ENCODE measurements around the gene BRSK2.

Gene BRSK2

DNA sequence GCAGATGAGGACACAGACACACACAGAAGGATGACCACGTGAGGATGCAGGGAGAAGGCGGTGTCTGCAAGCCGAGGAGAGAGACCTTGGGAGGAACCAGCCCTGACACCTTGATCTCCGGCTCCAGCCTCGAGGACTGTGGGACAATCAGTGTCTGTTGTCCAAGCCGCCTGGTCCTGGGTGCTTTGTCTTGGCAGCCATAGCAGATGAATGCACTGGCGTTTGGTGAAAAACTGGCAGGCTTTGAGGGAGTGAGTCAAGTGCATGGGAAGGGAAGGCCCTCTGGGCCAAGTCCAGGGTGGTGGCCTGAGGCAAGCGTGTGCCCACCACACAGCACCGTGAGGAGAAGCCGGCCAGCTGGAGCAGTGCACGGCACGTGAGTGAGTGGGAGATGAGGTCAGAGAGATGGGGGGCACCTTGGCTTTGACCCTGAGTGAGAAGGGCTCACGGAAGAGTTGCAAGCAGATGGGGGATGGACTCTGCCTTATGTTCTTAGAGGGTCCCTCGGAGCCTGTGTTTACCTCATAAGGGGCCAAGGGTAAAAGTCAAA, 12.4 kb upstream of the BRSK2 start:
- TF ChIP-seq, protein P1, sequence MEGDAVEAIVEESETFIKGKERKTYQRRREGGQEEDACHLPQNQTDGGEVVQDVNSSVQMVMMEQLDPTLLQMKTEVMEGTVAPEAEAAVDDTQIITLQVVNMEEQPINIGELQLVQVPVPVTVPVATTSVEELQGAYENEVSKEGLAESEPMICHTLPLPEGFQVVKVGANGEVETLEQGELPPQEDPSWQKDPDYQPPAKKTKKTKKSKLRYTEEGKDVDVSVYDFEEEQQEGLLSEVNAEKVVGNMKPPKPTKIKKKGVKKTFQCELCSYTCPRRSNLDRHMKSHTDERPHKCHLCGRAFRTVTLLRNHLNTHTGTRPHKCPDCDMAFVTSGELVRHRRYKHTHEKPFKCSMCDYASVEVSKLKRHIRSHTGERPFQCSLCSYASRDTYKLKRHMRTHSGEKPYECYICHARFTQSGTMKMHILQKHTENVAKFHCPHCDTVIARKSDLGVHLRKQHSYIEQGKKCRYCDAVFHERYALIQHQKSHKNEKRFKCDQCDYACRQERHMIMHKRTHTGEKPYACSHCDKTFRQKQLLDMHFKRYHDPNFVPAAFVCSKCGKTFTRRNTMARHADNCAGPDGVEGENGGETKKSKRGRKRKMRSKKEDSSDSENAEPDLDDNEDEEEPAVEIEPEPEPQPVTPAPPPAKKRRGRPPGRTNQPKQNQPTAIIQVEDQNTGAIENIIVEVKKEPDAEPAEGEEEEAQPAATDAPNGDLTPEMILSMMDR (IDR thresholded peaks at IDR 0.05) = no peak
- DNase-seq = no peak
- no peak overlapping the region for H3K4me3 Mint-ChIP-seq
- peaks cover 38% of the 10 kb centered on the region for H3K27me3 Mint-ChIP-seq (ENCODE audit: low read depth, poor library complexity)
- peaks cover 8% of the 10 kb centered on the region for H3K9me3 Mint-ChIP-seq
- no peak overlapping the region for H3K27ac Mint-ChIP-seq
- H3K4me1 Mint-ChIP-seq = peaks cover 9% of the 10 kb centered on the region
- no peaks in the 10 kb centered on the region for H3K36me3 Mint-ChIP-seq (ENCODE audit: low read depth)

DNA sequence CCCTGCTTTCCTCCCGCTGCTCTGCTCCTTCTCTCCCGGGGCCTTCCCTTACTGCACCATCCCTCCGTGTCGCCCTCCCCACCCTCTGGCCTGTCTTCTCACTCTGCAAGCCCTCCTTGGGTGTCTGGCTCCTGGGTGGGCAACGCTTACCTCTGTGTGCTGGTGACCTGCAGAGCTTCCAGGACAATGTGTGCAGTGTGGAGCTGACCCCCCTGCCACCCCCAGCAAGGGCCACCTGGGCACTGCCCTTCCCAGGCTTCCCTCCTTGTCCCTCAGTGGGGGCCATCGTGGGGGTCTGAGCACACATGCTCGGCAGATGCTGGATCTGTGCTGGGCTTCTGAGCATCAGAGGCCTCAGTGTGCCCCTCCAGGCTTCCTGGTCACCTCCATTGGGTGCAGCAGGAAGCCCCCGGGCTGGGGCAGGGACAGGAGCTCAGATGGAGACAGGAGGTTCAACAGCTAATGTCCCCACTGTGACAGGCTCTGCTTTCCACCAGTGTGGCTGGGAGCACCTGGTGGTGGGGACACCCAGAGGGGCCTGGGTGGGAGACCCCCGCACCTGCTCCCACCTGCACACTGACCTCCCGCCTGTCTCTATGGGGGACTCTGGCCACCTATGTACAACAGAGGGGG, 7.8 kb upstream of the BRSK2 start:
- no peak for DNase-seq
- Mint-ChIP-seq H3K4me3 (no peak overlapping the region), H3K4me1 (no peaks in the 10 kb centered on the region), H3K36me3 (ENCODE audit: low read depth) (no peaks in the 10 kb centered on the region), H3K27ac (no peak overlapping the region), H3K27me3 (ENCODE audit: low read depth, poor library complexity) (peaks cover 63% of the 10 kb centered on the region), H3K9me3 (peaks cover 8% of the 10 kb centered on the region)
- TF ChIP-seq, protein P1 (IDR thresholded peaks at IDR 0.05) = no peak

DNA sequence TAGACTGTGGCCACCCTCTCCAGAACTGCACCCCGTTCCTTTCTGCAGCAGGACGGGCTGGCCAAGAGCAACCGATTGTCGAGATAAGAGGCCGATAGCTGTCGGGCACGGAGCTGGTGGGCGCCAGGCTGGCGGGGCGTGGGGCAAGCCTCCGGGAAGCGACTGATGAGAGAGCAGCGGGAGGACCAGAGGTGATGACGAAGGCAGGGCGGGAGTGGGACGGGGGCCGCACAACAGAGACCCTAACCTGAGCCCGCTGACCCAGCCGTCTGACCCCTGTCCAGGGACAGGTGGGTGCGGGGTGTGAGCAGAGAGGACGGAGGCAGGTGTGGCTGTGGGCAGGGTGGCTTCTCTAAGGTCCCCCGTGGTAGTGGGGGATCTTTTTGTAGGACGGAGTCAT, 7.3 kb upstream of the BRSK2 start:
- Mint-ChIP-seq H3K4me1 (no peaks in the 10 kb centered on the region), H3K9me3 (peaks cover 8% of the 10 kb centered on the region), H3K27ac (no peak overlapping the region), H3K4me3 (no peak overlapping the region), H3K36me3 (ENCODE audit: low read depth) (no peaks in the 10 kb centered on the region), H3K27me3 (ENCODE audit: low read depth, poor library complexity) (peaks cover 65% of the 10 kb centered on the region)
- no peak for DNase-seq
- TF ChIP-seq, protein P1 (IDR thresholded peaks at IDR 0.05) = no peak

DNA sequence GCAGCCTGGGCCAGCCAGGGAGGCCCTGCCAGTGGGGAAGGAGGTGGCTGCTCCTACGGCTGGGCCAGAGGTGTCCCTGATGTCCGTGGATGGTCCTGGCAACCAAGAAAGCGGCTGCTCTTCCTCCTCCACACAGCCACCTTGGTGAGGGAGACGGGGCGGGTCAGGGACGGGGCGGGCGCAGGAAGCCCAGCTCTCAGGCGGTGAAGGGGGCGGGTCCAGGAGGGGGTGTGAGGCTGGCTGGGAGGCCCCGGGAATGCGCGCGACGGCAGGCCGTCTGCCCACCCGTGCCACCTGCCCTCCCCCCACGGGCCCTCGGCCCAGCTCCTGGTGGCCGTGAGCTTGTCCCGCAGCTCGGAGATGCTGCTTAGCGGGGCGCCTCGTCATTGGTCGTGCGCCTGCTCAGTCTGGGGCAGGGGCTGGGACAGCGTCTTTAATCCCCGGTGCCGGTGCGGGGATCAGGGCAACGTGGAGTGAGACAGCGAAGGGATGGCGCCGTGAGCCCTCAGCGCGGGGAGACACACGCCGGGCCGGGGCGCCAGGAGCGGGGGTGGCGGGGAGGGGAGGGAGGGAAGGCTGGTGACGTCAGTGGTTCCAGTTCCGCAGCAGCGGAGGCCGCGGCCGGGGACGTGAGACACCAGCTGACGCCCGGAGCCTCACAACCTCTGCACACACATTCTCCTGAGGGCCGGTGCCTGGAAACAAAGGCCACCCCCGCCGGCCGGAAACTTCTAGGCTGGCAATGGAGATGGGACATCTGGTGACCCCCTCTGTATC, 6.7 kb upstream of the BRSK2 start:
- Mint-ChIP-seq H3K36me3 (ENCODE audit: low read depth) (no peaks in the 10 kb centered on the region), H3K27ac (no peak overlapping the region), H3K27me3 (ENCODE audit: low read depth, poor library complexity) (peaks cover 67% of the 10 kb centered on the region), H3K4me1 (no peaks in the 10 kb centered on the region), H3K4me3 (peak overlapping the region; percentile 74), H3K9me3 (peaks cover 8% of the 10 kb centered on the region)
- DNase-seq = peak; percentile 70
- TF ChIP-seq, protein P1 (IDR thresholded peaks at IDR 0.05) = no peak

DNA sequence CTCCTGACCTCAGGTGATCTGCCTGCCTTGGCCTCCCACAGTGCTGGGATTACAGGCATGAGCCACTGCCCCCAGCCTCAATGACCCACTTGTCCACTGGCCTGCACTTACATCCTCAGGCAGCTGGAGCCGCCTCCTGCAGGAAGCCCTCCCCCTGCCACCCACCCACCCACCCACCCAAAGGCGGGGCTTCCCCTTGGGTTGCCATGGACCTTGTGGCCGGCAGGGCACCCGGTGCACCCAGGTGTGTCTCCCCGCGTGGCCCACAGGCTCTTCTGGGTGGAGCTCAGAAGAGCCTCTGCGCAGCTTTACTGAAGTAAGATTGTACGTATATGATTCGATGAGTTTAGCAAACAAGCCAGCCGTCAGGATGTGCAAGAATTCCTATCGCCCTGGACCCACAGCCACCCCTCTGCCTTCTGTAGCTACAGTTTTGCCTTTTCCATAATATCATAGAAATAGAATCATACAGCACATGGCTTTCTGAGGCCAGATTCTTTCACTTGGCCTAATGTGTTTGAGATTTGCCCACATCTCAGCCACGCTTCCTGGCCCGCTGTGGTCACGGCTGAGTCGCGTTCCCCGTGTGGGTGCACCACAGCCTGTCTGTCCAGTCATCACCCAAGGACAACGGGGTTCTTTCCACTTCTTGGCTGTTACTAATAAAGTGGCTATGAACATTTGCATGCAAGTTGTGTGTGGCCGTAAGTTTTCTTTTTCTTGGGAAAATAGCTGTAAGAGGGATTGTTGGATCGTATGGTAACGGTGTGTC, 5.3 kb upstream of the BRSK2 start:
- H3K9me3 Mint-ChIP-seq = peaks cover 7% of the 10 kb centered on the region
- no peaks in the 10 kb centered on the region for H3K4me1 Mint-ChIP-seq
- no peak for DNase-seq
- peaks cover 75% of the 10 kb centered on the region for H3K27me3 Mint-ChIP-seq (ENCODE audit: low read depth, poor library complexity)
- H3K36me3 Mint-ChIP-seq (ENCODE audit: low read depth) = no peaks in the 10 kb centered on the region
- TF ChIP-seq, protein P1 (IDR thresholded peaks at IDR 0.05) = no peak
- no peak overlapping the region for H3K27ac Mint-ChIP-seq
- H3K4me3 Mint-ChIP-seq = no peak overlapping the region

Measured in nephron progenitor cell (in vitro differentiated cells).